BLaER1 treated with 17β-estradiol and CSF1 and Interleukin-3, amounts not matched to agents 10 nM and 100 nM (cell line): Measurements from ENCODE around the gene MRPS2.
A peak's percentile ranks its signal among the peaks of the same experiment; 100 is the strongest.

Experiments
- H3K27ac ChIP-seq, 11 experiments: shearing (Covaris generic); formaldehyde crosslinking; 2 replicates each; pipeline ENCODE4 v1.8.1; 2022
- H3K27me3 ChIP-seq, 11 experiments: shearing (Covaris generic); formaldehyde crosslinking; 2 replicates each; pipeline ENCODE4 v1.8.1; 2022
- H3K36me3 ChIP-seq, 11 experiments: shearing (Covaris generic); formaldehyde crosslinking; 2 replicates each; pipeline ENCODE4 v1.8.1; 2022
- H3K4me1 ChIP-seq, 10 experiments: shearing (Covaris generic); formaldehyde crosslinking; 2 replicates each; pipeline ENCODE4 v1.8.1; 2022
- H3K4me2 ChIP-seq, 11 experiments: shearing (Covaris generic); formaldehyde crosslinking; 2 replicates each; pipeline ENCODE4 v1.8.1; 2022
- H3K4me3 ChIP-seq, 10 experiments: shearing (Covaris generic); formaldehyde crosslinking; 2 replicates each; pipeline ENCODE4 v1.8.1; 2022
- H3K9ac ChIP-seq, 11 experiments: shearing (Covaris generic); formaldehyde crosslinking; 2 replicates each; pipeline ENCODE4 v1.8.1; 2022
- H3K9me3 ChIP-seq, 11 experiments: shearing (Covaris generic); formaldehyde crosslinking; replicated peaks in 1 of 11; 2 replicates each; pipeline ENCODE4 v1.8.1; 2022
- H4K20me1 ChIP-seq, 11 experiments: shearing (Covaris generic); formaldehyde crosslinking; 2 replicates each; pipeline ENCODE4 v1.8.1; 2022
- Cebpa-rat ChIP-seq, 11 experiments: shearing (Covaris generic); IDR thresholded peaks; 2 replicates each; pipeline ENCODE4 v1.8.1; 2022

MRPS2 gene

GRCh38 chr9:135463140-135463539 is 37.3 kb upstream of the MRPS2 start:
- Histone ChIP-seq H3K36me3 (no peaks in the 10 kb centered on the region), H3K27ac (no peak overlapping the region), H3K27me3 (no peaks in the 10 kb centered on the region), H3K4me2 (peak overlapping the region in 2 of 11 experiments; percentile 28 to 33; a peak in 3 of 22 replicates), H4K20me1 (peaks cover 0 to 9% (median 0%) of the 10 kb centered on the region in 11 experiments; a peak in 1 of 22 replicates), H3K9me3 (no peaks in the 10 kb centered on the region), H3K9ac (no peak overlapping the region), H3K4me3 (no peak overlapping the region), H3K4me1 (peaks cover 0 to 14% (median 0%) of the 10 kb centered on the region in 10 experiments; a peak in 9 of 20 replicates)
- TF ChIP-seq Cebpa-rat (IDR thresholded peaks at IDR 0.05): no peak

GRCh38 chr9:135464181-135464580 is 36.3 kb upstream of the MRPS2 start:
- Histone ChIP-seq H3K4me1 (peaks cover 0 to 24% (median 4%) of the 10 kb centered on the region in 10 experiments; a peak in 10 of 20 replicates), H3K36me3 (no peaks in the 10 kb centered on the region), H4K20me1 (peaks cover 0 to 9% (median 0%) of the 10 kb centered on the region in 11 experiments; a peak in 1 of 22 replicates), H3K4me2 (no peak overlapping the region), H3K27me3 (no peaks in the 10 kb centered on the region), H3K9ac (no peak overlapping the region), H3K9me3 (no peaks in the 10 kb centered on the region), H3K27ac (no peak overlapping the region), H3K4me3 (no peak overlapping the region)
- no peak for TF ChIP-seq Cebpa-rat (IDR thresholded peaks at IDR 0.05)

GRCh38 chr9:135468854-135469521 is 31.5 kb upstream of the MRPS2 start:
- Histone ChIP-seq H3K9ac (no peak overlapping the region), H3K9me3 (no peaks in the 10 kb centered on the region), H3K4me2 (peak overlapping the region in 5 of 11 experiments; percentile 33 to 82 (median 69); a peak in 9 of 22 replicates), H3K27ac (no peak overlapping the region), H3K4me1 (peaks cover 0 to 27% (median 3%) of the 10 kb centered on the region in 10 experiments; a peak in 9 of 20 replicates), H3K36me3 (no peaks in the 10 kb centered on the region), H3K27me3 (peaks cover 0 to 16% (median 4%) of the 10 kb centered on the region in 11 experiments; a peak in 9 of 22 replicates), H3K4me3 (no peak overlapping the region), H4K20me1 (peaks cover 0 to 2% (median 0%) of the 10 kb centered on the region in 11 experiments; a peak in 4 of 22 replicates)
- TF ChIP-seq Cebpa-rat (IDR thresholded peaks at IDR 0.05): no peak

GRCh38 chr9:135471791-135472640 is 28.5 kb upstream of the MRPS2 start:
- no peak for TF ChIP-seq Cebpa-rat (IDR thresholded peaks at IDR 0.05)
- no peak overlapping the region for H3K27ac ChIP-seq
- no peaks in the 10 kb centered on the region for H3K36me3 ChIP-seq
- H3K4me3 ChIP-seq: no peak overlapping the region
- peaks cover 0 to 15% (median 0%) of the 10 kb centered on the region in 11 experiments; a peak in 6 of 22 replicates for H4K20me1 ChIP-seq
- peaks cover 4 to 27% (median 12%) of the 10 kb centered on the region in 11 experiments; a peak in 13 of 22 replicates for H3K27me3 ChIP-seq
- H3K4me1 ChIP-seq: peaks cover 0 to 27% (median 3%) of the 10 kb centered on the region in 10 experiments; a peak in 9 of 20 replicates
- no peaks in the 10 kb centered on the region for H3K9me3 ChIP-seq
- H3K4me2 ChIP-seq: no peak overlapping the region
- H3K9ac ChIP-seq: no peak overlapping the region

- Histone ChIP-seq H3K4me3 (no peak overlapping the region), H4K20me1 (peaks cover 0 to 32% (median 0%) of the 10 kb centered on the region in 11 experiments; a peak in 10 of 22 replicates), H3K4me2 (no peak overlapping the region), H3K36me3 (no peaks in the 10 kb centered on the region), H3K27me3 (peaks cover 10 to 48% (median 33%) of the 10 kb centered on the region in 11 experiments), H3K4me1 (peaks cover 0 to 20% (median 3%) of the 10 kb centered on the region in 10 experiments; a peak in 10 of 20 replicates), H3K27ac (no peak overlapping the region), H3K9me3 (no peaks in the 10 kb centered on the region), H3K9ac (no peak overlapping the region)
- no peak for TF ChIP-seq Cebpa-rat (IDR thresholded peaks at IDR 0.05)
Measured at GRCh38 chr9:135473972-135474543, 26.4 kb upstream of the MRPS2 start.

- TF ChIP-seq Cebpa-rat (IDR thresholded peaks at IDR 0.05): no peak
- Histone ChIP-seq H3K9me3 (no peaks in the 10 kb centered on the region), H4K20me1 (peaks cover 0 to 32% (median 0%) of the 10 kb centered on the region in 11 experiments; a peak in 10 of 22 replicates), H3K27ac (no peak overlapping the region), H3K36me3 (no peaks in the 10 kb centered on the region), H3K4me3 (no peak overlapping the region), H3K4me2 (0 out of 22 replicates have a peak overlapping the region, but pooled peaks of 1 of the 11 experiments have one; percentile 52), H3K27me3 (peaks cover 10 to 56% (median 37%) of the 10 kb centered on the region in 11 experiments), H3K4me1 (peaks cover 0 to 14% (median 3%) of the 10 kb centered on the region in 10 experiments; a peak in 5 of 20 replicates), H3K9ac (no peak overlapping the region)
Measured at GRCh38 chr9:135474915-135475314, 25.6 kb upstream of the MRPS2 start.

GRCh38 chr9:135476561-135477355 is 23.7 kb upstream of the MRPS2 start:
- no peak overlapping the region for H3K9ac ChIP-seq
- H3K4me1 ChIP-seq: peaks cover 9 to 17% (median 13%) of the 10 kb centered on the region in 10 experiments
- TF ChIP-seq Cebpa-rat (IDR thresholded peaks at IDR 0.05): no peak
- no peaks in the 10 kb centered on the region for H3K36me3 ChIP-seq
- no peaks in the 10 kb centered on the region for H3K9me3 ChIP-seq
- no peak overlapping the region for H3K4me2 ChIP-seq
- no peak overlapping the region for H3K27ac ChIP-seq
- no peak overlapping the region for H3K4me3 ChIP-seq
- peaks cover 25 to 75% (median 56%) of the 10 kb centered on the region in 11 experiments for H3K27me3 ChIP-seq
- peaks cover 0 to 45% (median 6%) of the 10 kb centered on the region in 11 experiments; a peak in 13 of 22 replicates for H4K20me1 ChIP-seq

GRCh38 chr9:135478191-135478590 is 22.3 kb upstream of the MRPS2 start:
- Histone ChIP-seq H3K27me3 (peaks cover 31 to 89% (median 65%) of the 10 kb centered on the region in 11 experiments), H3K4me3 (no peak overlapping the region), H3K36me3 (peaks cover 0 to under 1% (median 0%) of the 10 kb centered on the region in 11 experiments; a peak in 2 of 22 replicates), H3K27ac (no peak overlapping the region), H3K4me2 (no peak overlapping the region), H3K4me1 (peaks cover 9 to 17% (median 13%) of the 10 kb centered on the region in 10 experiments), H4K20me1 (peaks cover 0 to 57% (median 12%) of the 10 kb centered on the region in 11 experiments; a peak in 15 of 22 replicates), H3K9ac (no peak overlapping the region), H3K9me3 (no peaks in the 10 kb centered on the region)
- TF ChIP-seq Cebpa-rat (IDR thresholded peaks at IDR 0.05): no peak
